22Rv1 (cell line): ENCODE measurements around the gene IQCC.

ENCODE experiments used
- H3K27ac ChIP-seq: fragments of 450-650 bp; 2 replicates; pipeline ENCODE4 v1.5.1; 2017
- CTCF ChIP-seq: fragments of 450-650 bp; IDR thresholded peaks from 2 replicates; pipeline ENCODE4 v1.5.1; 2017; ENCODE audit warnings: mild to moderate bottlenecking
- ZFX ChIP-seq: fragments of 450-650 bp; IDR thresholded peaks from 2 replicates; pipeline ENCODE4 v1.6.1; 2017; ENCODE audit warnings: antibody characterized with exemption, borderline replicate concordance

Gene IQCC

GRCh38 chr1:32249831-32250525 lies 44.5 kb downstream of the IQCC start:
- H3K27ac ChIP-seq = no peak overlapping the region
- TF ChIP-seq ZFX (no peak), CTCF (no peak)

GRCh38 chr1:32250893-32251716 lies 45.6 kb downstream of the IQCC start, which contains the start of gene LCK:
LCK (plus strand) TSS chr1:32251265; CDS start chr1:32274330, 23,065 bp downstream.
- H3K27ac ChIP-seq = no peak within 1 kb of the TSS

GRCh38 chr1:32255072-32256071 lies 49.9 kb downstream of the IQCC start:
- TF ChIP-seq ZFX (no peak), CTCF (no peak)
- no peak overlapping the region for H3K27ac ChIP-seq

More at GRCh38 chr1:32250893-32251716, 45.6 kb downstream of the IQCC start, which contains the start of gene LCK:
- TF ChIP-seq ZFX (no peak), CTCF (no peak)

- TF ChIP-seq CTCF = no peak
- TF ChIP-seq ZFX = no peak
- H3K27ac ChIP-seq = no peak overlapping the region
Observed at GRCh38 chr1:32256473-32257226, 51.2 kb downstream of the IQCC start.

- no peak overlapping the region for H3K27ac ChIP-seq
- TF ChIP-seq CTCF = no peak
- TF ChIP-seq ZFX = no peak
Observed at GRCh38 chr1:32257227-32257508, 51.7 kb downstream of the IQCC start.
